ENCODE results near the gene ALDH2.
"Not testable (repeated sequence)": the region's sequence is repeated elsewhere in the genome, so short reads cannot be mapped to it uniquely, and the experiment has no call there.

Gene ALDH2

GRCh38 chr12:111819191-111820158 is 52.7 kb downstream of the ALDH2 start:
- peaks cover 45% of the 10 kb centered on the region for H3K27me3 Mint-ChIP-seq (ENCODE audit: low read depth)
- H3K36me3 Mint-ChIP-seq (ENCODE audit: low read depth) = no peaks in the 10 kb centered on the region
- H3K9me3 Mint-ChIP-seq = no peaks in the 10 kb centered on the region
- no peaks in the 10 kb centered on the region for H3K4me1 Mint-ChIP-seq (ENCODE audit: low read depth)
- H3K27ac Mint-ChIP-seq = no peak overlapping the region
- H3K4me3 Mint-ChIP-seq = no peak overlapping the region

DNA sequence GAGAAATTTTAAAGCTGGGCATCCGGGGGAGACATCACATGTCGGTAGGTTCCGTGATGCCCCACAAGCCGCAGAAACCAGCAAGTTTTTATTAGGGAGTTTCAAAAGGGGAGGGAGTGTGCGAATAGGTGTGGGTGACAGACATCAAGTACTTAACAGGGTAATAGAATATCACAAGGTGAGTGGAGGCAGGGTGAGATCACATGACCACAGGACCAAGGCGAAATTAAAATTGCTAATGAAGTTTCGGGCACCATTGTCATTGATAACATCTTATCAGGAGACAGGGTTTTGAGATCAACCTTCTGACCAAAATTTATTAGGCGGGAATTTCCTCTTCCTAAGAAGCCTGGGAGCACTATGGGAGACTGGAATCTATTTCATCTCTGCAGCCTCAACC is 54.1 kb downstream of the ALDH2 start:
- H3K9me3 Mint-ChIP-seq; H3K4me3 Mint-ChIP-seq; H3K36me3 Mint-ChIP-seq (ENCODE audit: low read depth); H3K4me1 Mint-ChIP-seq (ENCODE audit: low read depth); H3K27ac Mint-ChIP-seq: not testable (repeated sequence)
- H3K27me3 Mint-ChIP-seq (ENCODE audit: low read depth) = peaks cover 46% of the 10 kb centered on the region

DNA sequence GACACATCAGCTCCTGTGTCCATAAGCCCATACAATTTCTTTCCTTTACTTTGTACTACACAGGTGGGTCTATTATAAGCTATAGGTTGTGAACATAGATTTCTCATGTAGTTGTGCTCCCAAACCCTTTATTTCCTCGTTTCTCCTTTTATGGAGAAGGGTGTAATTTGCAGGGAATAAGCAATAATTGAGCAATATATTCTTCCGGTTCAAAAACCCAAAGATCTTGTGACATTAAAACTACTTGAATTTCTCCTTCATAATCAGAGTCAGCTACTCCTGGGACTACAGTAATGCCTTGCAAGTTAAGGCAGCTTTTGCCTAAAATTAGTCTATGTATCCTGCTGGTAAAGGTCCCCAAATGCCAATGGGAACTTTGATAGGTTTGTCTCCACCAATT is 56.2 kb downstream of the ALDH2 start:
- H3K36me3 Mint-ChIP-seq (ENCODE audit: low read depth) = no peaks in the 10 kb centered on the region
- H3K4me3 Mint-ChIP-seq = no peak overlapping the region
- no peaks in the 10 kb centered on the region for H3K9me3 Mint-ChIP-seq
- no peak overlapping the region for H3K27ac Mint-ChIP-seq
- H3K4me1 Mint-ChIP-seq (ENCODE audit: low read depth) = no peaks in the 10 kb centered on the region
- peaks cover 36% of the 10 kb centered on the region for H3K27me3 Mint-ChIP-seq (ENCODE audit: low read depth)

GRCh38 chr12:111823891-111824290 is 57.2 kb downstream of the ALDH2 start:
- H3K36me3 Mint-ChIP-seq (ENCODE audit: low read depth) = no peaks in the 10 kb centered on the region
- peaks cover 36% of the 10 kb centered on the region for H3K27me3 Mint-ChIP-seq (ENCODE audit: low read depth)
- H3K4me3 Mint-ChIP-seq = no peak overlapping the region
- no peak overlapping the region for H3K27ac Mint-ChIP-seq
- no peaks in the 10 kb centered on the region for H3K4me1 Mint-ChIP-seq (ENCODE audit: low read depth)
- no peaks in the 10 kb centered on the region for H3K9me3 Mint-ChIP-seq

- not testable (repeated sequence) for H3K36me3 Mint-ChIP-seq (ENCODE audit: low read depth); H3K9me3 Mint-ChIP-seq; H3K4me3 Mint-ChIP-seq; H3K4me1 Mint-ChIP-seq (ENCODE audit: low read depth); H3K27ac Mint-ChIP-seq
- H3K27me3 Mint-ChIP-seq (ENCODE audit: low read depth) = peaks cover 36% of the 10 kb centered on the region
These were observed 57.6 kb downstream of the ALDH2 start for GRCh38 chr12:111824312-111824711.

DNA sequence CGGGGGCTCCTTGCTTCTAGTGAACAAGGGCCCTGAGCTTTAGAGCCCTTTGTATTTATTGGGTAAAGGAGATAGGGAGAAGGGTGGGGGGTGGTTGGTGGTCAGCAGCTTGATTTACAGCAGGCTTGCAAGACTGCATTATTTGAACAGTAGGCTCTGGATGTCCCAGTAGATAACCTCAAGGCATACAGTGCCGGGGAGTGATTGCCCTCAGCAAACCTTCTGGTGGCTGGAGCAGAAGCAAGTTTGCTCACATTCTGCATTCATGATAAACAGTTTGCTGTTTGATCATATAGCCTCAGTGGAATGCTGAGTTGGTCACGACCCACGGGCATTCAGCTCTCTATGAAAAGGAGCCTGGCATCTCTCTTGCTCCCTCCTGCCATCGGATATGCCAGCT is 58.8 kb downstream of the ALDH2 start:
- Mint-ChIP-seq H3K27ac (no peak overlapping the region), H3K4me1 (ENCODE audit: low read depth) (no peaks in the 10 kb centered on the region), H3K9me3 (no peaks in the 10 kb centered on the region), H3K27me3 (ENCODE audit: low read depth) (peaks cover 32% of the 10 kb centered on the region), H3K4me3 (no peak overlapping the region), H3K36me3 (ENCODE audit: low read depth) (no peaks in the 10 kb centered on the region)

- peaks cover 31% of the 10 kb centered on the region for H3K27me3 Mint-ChIP-seq (ENCODE audit: low read depth)
- no peaks in the 10 kb centered on the region for H3K4me1 Mint-ChIP-seq (ENCODE audit: low read depth)
- H3K4me3 Mint-ChIP-seq = no peak overlapping the region
- H3K9me3 Mint-ChIP-seq = no peaks in the 10 kb centered on the region
- no peak overlapping the region for H3K27ac Mint-ChIP-seq
- H3K36me3 Mint-ChIP-seq (ENCODE audit: low read depth) = no peaks in the 10 kb centered on the region
These were observed 59.6 kb downstream of the ALDH2 start for GRCh38 chr12:111826316-111826715.

- no peaks in the 10 kb centered on the region for H3K4me1 Mint-ChIP-seq (ENCODE audit: low read depth)
- no peaks in the 10 kb centered on the region for H3K9me3 Mint-ChIP-seq
- no peaks in the 10 kb centered on the region for H3K36me3 Mint-ChIP-seq (ENCODE audit: low read depth)
- no peak overlapping the region for H3K4me3 Mint-ChIP-seq
- no peak overlapping the region for H3K27ac Mint-ChIP-seq
- peaks cover 25% of the 10 kb centered on the region for H3K27me3 Mint-ChIP-seq (ENCODE audit: low read depth)
These were observed 60.3 kb downstream of the ALDH2 start for GRCh38 chr12:111826992-111827391.

GRCh38 chr12:111827907-111828306 is 61.2 kb downstream of the ALDH2 start:
- no peaks in the 10 kb centered on the region for H3K4me1 Mint-ChIP-seq (ENCODE audit: low read depth)
- H3K9me3 Mint-ChIP-seq = no peaks in the 10 kb centered on the region
- no peaks in the 10 kb centered on the region for H3K36me3 Mint-ChIP-seq (ENCODE audit: low read depth)
- peaks cover 26% of the 10 kb centered on the region for H3K27me3 Mint-ChIP-seq (ENCODE audit: low read depth)
- no peak overlapping the region for H3K4me3 Mint-ChIP-seq
- no peak overlapping the region for H3K27ac Mint-ChIP-seq

DNA sequence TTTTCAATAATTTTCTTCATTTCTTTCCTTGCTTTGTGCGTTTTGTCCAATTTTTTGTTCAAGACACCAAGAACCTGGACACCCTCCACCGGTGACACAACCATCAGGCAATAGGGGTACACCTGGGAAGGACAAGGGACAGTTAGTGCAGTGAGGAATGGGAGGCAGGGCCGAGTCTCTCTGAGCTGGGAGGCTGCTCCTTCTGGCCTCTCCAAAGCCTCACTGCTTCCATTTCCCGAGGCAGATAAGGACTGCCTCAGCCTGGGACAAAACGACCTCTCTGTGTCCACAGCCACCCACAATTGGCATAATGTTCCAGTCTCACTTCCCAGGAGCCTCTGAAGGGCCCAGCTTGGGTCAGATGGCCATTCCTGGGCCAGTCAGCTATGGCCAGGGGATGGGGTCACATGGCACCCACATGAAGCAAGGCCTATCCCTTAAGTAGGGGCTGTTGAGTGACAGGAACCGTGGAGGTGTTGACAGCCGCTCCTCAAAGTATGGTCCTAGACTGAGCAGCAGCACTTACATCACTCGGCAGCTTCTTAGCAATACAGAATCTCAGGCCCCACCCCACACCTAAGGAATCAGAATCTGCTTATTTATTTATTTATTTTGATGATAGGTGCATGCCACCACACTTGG is 61.7 kb downstream of the ALDH2 start:
- Mint-ChIP-seq H3K27me3 (ENCODE audit: low read depth) (peaks cover 25% of the 10 kb centered on the region), H3K4me1 (ENCODE audit: low read depth) (no peaks in the 10 kb centered on the region), H3K4me3 (no peak overlapping the region), H3K9me3 (no peaks in the 10 kb centered on the region), H3K36me3 (ENCODE audit: low read depth) (no peaks in the 10 kb centered on the region), H3K27ac (no peak overlapping the region)

DNA sequence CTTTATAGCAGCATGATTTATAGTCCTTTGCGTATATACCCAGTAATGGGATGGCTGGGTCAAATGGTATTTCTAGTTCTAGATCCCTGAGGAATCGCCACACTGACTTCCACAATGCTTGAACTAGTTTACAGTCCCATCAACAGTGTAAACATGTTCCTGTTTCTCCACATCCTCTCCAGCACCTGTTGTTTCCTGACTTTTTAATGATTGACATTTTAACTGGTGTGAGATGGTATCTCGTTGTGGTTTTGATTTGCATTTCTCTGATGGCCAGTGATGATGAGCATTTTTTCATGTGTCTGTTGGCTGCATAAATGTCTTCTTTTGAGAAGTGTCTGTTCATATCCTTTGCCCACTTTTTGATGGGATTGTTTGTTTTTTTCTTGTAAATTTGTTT is 62.9 kb downstream of the ALDH2 start:
- not testable (repeated sequence) for H3K36me3 Mint-ChIP-seq (ENCODE audit: low read depth); H3K4me1 Mint-ChIP-seq (ENCODE audit: low read depth)

GRCh38 chr12:111834740-111835386 is 68.1 kb downstream of the ALDH2 start:
- peak overlapping the region; percentile 41 for H3K27ac Mint-ChIP-seq
- H3K27me3 Mint-ChIP-seq (ENCODE audit: low read depth) = peaks cover 22% of the 10 kb centered on the region

More for the DNA sequence above, 62.9 kb downstream of the ALDH2 start:
- not testable (repeated sequence) for H3K9me3 Mint-ChIP-seq, H3K4me3 Mint-ChIP-seq, H3K27ac Mint-ChIP-seq
- H3K27me3 Mint-ChIP-seq (ENCODE audit: low read depth) = peaks cover 22% of the 10 kb centered on the region

DNA sequence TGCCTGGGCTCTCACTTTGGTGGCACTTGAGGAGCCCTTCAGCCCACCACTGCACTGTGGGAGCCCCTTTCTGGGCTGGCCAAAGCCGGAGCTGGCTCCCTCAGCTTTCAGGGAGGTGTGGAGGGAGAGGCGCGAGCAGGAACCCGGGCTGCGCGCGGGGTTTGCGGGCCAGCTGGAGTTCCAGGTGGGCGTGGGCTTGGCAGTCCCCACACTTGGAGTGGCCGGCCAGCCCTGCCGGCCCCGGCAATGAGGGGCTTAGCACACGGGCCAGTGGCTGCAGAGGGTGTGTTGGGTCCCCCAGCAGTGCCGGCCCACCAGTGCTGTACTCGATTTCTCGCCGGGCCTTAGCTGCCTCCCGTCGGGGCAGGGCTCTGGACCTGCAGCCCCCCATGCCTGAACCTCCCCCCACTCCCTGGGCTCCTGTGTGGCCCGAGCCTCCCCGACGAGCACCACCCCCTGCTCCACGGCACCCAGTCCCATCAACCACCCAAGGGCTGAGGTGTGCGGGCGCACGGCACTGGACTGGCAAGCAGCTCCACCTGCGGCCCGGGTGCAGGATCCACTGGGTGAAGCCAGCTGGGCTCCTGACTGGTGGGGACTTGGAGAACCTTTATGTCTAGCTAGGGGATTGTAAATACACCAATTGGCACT is 68.9 kb downstream of the ALDH2 start:
- not testable (repeated sequence) for H3K27ac Mint-ChIP-seq, H3K9me3 Mint-ChIP-seq, H3K4me3 Mint-ChIP-seq
- Mint-ChIP-seq H3K4me1 (ENCODE audit: low read depth) (peaks cover 17% of the 10 kb centered on the region), H3K27me3 (ENCODE audit: low read depth) (peaks cover 22% of the 10 kb centered on the region), H3K36me3 (ENCODE audit: low read depth) (peaks cover 17% of the 10 kb centered on the region)

More at GRCh38 chr12:111834740-111835386, 68.1 kb downstream of the ALDH2 start:
- not testable (repeated sequence) for H3K4me1 Mint-ChIP-seq (ENCODE audit: low read depth); H3K9me3 Mint-ChIP-seq; H3K4me3 Mint-ChIP-seq
- H3K36me3 Mint-ChIP-seq (ENCODE audit: low read depth) = peaks cover 13% of the 10 kb centered on the region

DNA sequence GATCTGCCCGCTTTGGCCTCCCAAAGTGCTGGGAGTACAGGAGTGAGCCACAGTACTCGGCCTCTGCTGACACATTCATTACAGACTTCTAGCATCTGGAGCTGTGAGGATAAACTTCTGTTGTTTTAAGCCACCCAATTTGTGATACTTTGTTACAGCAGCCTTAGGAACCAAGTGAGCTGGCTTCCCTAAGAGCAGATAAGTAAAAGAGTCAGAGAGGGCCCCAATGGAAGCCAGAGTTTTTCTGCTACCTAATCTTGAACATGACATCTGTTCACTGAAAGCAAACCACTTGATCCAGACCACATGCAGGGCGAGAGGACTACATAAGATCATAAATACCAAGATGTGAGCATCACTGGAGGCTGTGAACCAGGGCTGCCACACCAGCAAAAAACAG is 71.6 kb downstream of the ALDH2 start:
- Mint-ChIP-seq H3K4me1 (ENCODE audit: low read depth) (peaks cover 31% of the 10 kb centered on the region), H3K4me3 (no peak overlapping the region), H3K9me3 (no peaks in the 10 kb centered on the region), H3K27ac (no peak overlapping the region), H3K36me3 (ENCODE audit: low read depth) (peaks cover 26% of the 10 kb centered on the region), H3K27me3 (ENCODE audit: low read depth) (peaks cover 6% of the 10 kb centered on the region)
